AG04450 (cell line): Measurements from ENCODE around the gene TGM3. TPM values are rescaled to one million over a fixed set of nuclear protein-coding genes. Genes with fewer than 3 reads are reported as not detected.

Experiments used
- CTCF ChIA-PET: fragments of 300-600, 350-600 bp; formaldehyde crosslinking; extraction: SDS; loops from one replicate; lab custom pipeline; 2022; ENCODE audit warnings: antibody characterized with exemption, inconsistent platforms; lab: Charles Lee
- POLR2A ChIA-PET: fragments of 350-600 bp; formaldehyde crosslinking; extraction: SDS; loops from one replicate; lab custom pipeline; 2021; ENCODE audit warnings: antibody characterized with exemption, inconsistent platforms; lab: Yijun Ruan, JAX
- DNase-seq: peaks from one replicate; pipeline ENCODE4 v3.0.0-alpha.2; 2011; ENCODE audit warnings: low read depth, low spot score
- H3K27ac ChIP-seq: one replicate; pipeline ENCODE4 v1.5.1; 2012; ENCODE audit warnings: low read depth, low read length, control low read depth
- H3K27me3 ChIP-seq: one replicate; pipeline ENCODE4 v1.6.0; 2012; ENCODE audit warnings: low read length; ENCODE audit not compliant: control insufficient read depth, insufficient read depth
- H3K4me3 ChIP-seq: 2 replicates; pipeline ENCODE4 v1.5.1; 2011; ENCODE audit warnings: mild to moderate bottlenecking, low read depth, low read length, control low read depth
- H3K9me3 ChIP-seq: 2 replicates; pipeline ENCODE4 v1.5.1; 2012; ENCODE audit warnings: low read length; ENCODE audit not compliant: control insufficient read depth, insufficient read depth
- CTCF ChIP-seq: IDR thresholded peaks from 2 replicates; pipeline ENCODE4 v1.5.1; 2011; ENCODE audit warnings: low read depth, low read length, control low read depth, inconsistent platforms
- polyA plus RNA-seq: library from polyadenylated mRNA; depleted of rRNA; stranded (reverse); fragments of >200 nt; gene quantifications from 2 replicates; pipeline ENCODE4 v1.2.3, GENCODE V29; 2011

The TGM3 gene
- polyA plus RNA-seq, 1 experiment: not detected

- no peak for TF ChIP-seq CTCF
- no peak overlapping the region for H3K4me3 ChIP-seq
- ChIA-PET CTCF (no interaction called here), POLR2A (no interaction called here)
- H3K9me3 ChIP-seq: no peaks in the 10 kb centered on the region
- H3K27me3 ChIP-seq: peaks cover 3% of the 10 kb centered on the region
- no peak for DNase-seq
- H3K27ac ChIP-seq: no peak overlapping the region
Measured at GRCh38 chr20:2304180-2304579, 8.4 kb downstream of the TGM3 start.

GRCh38 chr20:2305029-2305428 lies 9.2 kb downstream of the TGM3 start:
- no peak overlapping the region for H3K27ac ChIP-seq
- CTCF ChIA-PET: no interaction called here
- no peaks in the 10 kb centered on the region for H3K9me3 ChIP-seq
- no peak for TF ChIP-seq CTCF
- POLR2A ChIA-PET: no interaction called here
- no peak overlapping the region for H3K4me3 ChIP-seq
- DNase-seq: no peak
- H3K27me3 ChIP-seq: peaks cover 3% of the 10 kb centered on the region

- Histone ChIP-seq H3K4me3 (no peak overlapping the region), H3K9me3 (no peaks in the 10 kb centered on the region), H3K27me3 (peaks cover 3% of the 10 kb centered on the region), H3K27ac (no peak overlapping the region)
- TF ChIP-seq CTCF: no peak
- no peak for DNase-seq
- POLR2A ChIA-PET: no interaction called here
- CTCF ChIA-PET: no interaction called here
Measured at GRCh38 chr20:2305479-2305878, 9.7 kb downstream of the TGM3 start.

- TF ChIP-seq CTCF: no peak
- no peak overlapping the region for H3K4me3 ChIP-seq
- no peak overlapping the region for H3K27ac ChIP-seq
- no peaks in the 10 kb centered on the region for H3K9me3 ChIP-seq
- H3K27me3 ChIP-seq: peaks cover 3% of the 10 kb centered on the region
- ChIA-PET CTCF (interaction anchor here (0.6 kb wide), 1 partner anchor 147 kb away, joined by 3 read pairs; no protein-coding TSS in a partner anchor), POLR2A (no interaction called here)
- DNase-seq: no peak
Measured at GRCh38 chr20:2305946-2306345, 10.1 kb downstream of the TGM3 start.

GRCh38 chr20:2307136-2307535 lies 11.3 kb downstream of the TGM3 start:
- CTCF ChIA-PET: no interaction called here
- no peak for TF ChIP-seq CTCF

More at GRCh38 chr20:2307136-2307535, 11.3 kb downstream of the TGM3 start:
- Histone ChIP-seq H3K4me3 (no peak overlapping the region), H3K27me3 (peaks cover 3% of the 10 kb centered on the region), H3K9me3 (no peaks in the 10 kb centered on the region), H3K27ac (no peak overlapping the region)
- no peak for DNase-seq
- POLR2A ChIA-PET: no interaction called here
